Testis (tissue), 2 donors: Measurements from ENCODE around the gene CA5B.

ENCODE experiments used
- POLR2A ChIP-seq: fragments of 450-650 bp; IDR thresholded peaks from one replicate; pipeline ENCODE4 v1.6.1; 2017; ENCODE audit warnings: antibody characterized with exemption, mild to moderate bottlenecking, moderate library complexity
- TF ChIP-seq, protein P1 (sequence below), 3 experiments: fragments of 450-650 bp in 2 of 3; fragments of 200-600 bp in 1 of 3; sonication (generic) in 1 of 3; IDR thresholded peaks; one replicate each; pipeline ENCODE4 v1.5.1; 2016 to 2019; ENCODE audit warnings: antibody characterized with exemption in 3 of 3, mild to moderate bottlenecking in 2 of 3, moderate library complexity in 1 of 3

DNA sequence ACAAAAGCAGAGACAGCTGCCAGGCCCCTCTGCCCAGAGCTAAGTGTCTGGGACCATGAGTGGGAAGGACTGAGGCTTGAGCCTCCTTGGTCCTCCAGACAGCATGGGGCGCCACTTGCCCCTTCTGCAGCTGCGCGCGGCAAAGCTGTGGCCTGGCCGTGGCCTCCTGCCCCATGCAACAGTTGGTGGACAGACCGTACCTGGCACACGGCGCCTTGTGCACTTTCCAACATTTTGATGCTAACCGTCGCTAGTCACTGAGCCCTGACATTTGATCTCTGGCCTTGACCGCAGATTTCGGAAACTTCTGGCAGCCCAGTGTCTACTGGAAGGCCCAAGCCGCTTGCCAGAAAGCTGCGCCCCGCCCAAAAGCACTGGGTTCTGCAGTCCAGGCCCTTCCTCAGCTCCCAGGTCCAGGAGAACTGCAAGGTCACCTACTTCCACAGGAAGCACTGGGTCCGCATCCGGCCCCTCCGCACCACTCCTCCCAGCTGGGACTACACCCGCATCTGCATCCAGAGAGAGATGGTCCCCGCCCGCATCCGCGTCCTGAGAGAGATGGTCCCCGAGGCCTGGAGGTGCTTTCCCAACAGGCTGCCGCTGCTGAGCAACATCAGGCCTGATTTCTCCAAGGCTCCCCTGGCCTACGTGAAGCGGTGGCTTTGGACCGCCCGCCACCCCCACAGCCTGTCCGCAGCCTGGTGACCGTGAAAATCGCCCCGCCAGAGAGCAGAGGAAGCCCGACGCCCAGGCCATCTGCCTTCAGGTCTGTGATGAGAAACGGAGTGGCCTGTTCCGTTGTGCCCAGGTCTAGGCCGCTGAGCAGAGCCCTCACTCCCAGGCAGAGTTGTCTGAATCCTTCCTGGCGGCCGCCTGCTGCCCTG lies 35.3 kb upstream of the CA5B start:
- TF ChIP-seq, protein P1, sequence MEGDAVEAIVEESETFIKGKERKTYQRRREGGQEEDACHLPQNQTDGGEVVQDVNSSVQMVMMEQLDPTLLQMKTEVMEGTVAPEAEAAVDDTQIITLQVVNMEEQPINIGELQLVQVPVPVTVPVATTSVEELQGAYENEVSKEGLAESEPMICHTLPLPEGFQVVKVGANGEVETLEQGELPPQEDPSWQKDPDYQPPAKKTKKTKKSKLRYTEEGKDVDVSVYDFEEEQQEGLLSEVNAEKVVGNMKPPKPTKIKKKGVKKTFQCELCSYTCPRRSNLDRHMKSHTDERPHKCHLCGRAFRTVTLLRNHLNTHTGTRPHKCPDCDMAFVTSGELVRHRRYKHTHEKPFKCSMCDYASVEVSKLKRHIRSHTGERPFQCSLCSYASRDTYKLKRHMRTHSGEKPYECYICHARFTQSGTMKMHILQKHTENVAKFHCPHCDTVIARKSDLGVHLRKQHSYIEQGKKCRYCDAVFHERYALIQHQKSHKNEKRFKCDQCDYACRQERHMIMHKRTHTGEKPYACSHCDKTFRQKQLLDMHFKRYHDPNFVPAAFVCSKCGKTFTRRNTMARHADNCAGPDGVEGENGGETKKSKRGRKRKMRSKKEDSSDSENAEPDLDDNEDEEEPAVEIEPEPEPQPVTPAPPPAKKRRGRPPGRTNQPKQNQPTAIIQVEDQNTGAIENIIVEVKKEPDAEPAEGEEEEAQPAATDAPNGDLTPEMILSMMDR (IDR thresholded peaks at IDR 0.05): no peak
- no peak for TF ChIP-seq POLR2A
